ENCODE data around the gene PLXNB2.

The PLXNB2 gene

DNA sequence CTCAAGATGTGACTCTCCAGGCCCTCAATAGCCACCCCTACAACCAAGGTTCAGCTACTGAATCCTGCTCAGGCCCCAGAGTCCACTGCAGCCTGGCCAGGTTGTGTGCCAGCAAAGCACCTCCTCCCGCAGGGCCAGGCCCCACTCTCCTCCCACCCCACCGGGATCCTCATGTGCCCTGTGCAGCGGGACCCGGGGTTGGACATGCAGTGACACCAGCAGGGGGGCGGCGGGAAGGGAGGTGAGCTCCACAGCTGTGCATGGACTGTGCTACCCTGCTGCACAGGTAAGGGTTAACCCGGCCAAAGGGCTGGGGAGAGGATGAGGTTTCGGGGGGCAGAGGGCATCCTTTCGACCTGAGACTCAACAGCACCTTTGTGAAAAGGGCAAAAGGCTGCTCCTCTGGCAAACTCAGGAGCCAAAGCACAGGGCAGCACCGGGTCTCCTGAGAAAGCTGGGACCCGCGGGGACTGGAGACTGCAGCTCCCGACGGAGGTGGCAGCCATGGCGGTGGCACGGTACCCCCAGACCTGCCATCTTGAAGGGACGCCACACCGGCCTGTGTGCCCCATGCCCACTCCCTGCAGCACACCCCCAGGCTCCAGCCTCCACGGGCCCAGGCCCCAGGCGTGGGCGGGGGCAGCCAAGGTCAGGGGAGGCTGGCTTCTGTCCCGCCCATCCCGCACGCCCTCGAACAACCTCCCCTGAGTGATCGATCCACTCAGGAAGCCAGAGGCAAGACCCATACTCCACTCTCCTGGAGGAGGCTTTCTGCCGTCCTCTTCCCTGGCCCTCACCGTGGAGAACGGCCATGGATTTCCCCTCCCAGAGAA is 10.6 kb downstream of the PLXNB2 start:
- no peak for DNase-seq (ENCODE audit: low spot score)

DNA sequence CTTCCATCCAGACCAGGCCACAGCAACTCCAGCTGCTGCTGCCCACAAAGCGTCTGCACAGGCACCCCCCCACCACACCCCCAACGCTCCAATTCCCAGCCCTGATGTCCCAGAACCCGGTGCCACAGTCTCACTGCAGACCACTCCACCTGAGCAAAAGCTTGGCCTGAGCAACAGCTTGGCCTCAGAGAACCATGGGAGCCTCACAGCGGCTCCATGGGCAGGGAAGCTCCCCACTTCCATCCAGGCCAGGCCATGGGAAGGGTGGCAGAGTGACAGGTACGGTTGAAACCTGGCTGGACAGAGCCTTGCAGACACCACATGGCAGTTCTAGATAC is 13.2 kb downstream of the PLXNB2 start:
- no peak for DNase-seq (ENCODE audit: low spot score)

DNA sequence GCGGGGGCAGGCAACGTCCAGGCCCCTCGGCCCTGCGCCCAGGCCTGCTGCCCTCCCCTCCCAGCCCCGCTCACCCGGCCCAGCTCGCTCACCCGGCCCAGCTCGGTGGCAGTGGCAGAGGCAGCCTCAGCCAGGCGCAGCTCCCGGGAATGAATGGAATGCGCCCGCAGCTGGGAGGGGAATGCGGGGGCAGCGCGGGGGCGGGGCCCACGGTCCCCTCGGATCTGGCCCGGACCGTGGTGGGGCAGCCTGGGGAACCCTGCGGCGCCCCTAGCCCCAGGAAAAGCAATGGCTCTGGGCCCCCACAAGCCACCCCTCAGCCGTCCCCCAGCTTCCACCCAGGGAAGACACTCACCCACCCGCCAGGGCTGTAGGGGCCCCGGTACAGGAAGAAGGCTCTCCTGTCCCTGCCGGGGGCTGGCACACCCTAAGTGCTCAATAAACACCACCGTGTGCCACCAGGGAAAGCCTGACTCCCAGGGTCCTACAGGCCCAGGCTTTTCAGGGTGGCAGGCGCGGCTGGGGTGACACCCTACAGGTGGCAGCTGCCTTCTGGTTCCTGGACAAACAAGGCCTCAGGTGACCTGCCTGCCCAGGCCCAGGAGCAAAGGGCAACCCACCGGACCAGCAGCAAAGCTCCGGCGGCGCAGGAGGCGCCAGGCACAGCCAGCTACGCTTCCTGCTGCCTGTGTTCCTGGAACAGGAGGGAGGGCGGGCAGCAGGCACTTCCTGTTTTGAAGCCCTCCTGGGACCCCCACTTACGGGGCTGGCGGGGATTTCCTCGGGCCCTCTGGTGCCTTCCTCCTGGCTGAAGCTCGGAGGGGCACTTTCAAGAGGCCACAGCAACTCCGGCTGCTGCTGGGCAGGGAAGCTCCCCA is 13.8 kb downstream of the PLXNB2 start:
- no peak for DNase-seq (ENCODE audit: low spot score)

DNA sequence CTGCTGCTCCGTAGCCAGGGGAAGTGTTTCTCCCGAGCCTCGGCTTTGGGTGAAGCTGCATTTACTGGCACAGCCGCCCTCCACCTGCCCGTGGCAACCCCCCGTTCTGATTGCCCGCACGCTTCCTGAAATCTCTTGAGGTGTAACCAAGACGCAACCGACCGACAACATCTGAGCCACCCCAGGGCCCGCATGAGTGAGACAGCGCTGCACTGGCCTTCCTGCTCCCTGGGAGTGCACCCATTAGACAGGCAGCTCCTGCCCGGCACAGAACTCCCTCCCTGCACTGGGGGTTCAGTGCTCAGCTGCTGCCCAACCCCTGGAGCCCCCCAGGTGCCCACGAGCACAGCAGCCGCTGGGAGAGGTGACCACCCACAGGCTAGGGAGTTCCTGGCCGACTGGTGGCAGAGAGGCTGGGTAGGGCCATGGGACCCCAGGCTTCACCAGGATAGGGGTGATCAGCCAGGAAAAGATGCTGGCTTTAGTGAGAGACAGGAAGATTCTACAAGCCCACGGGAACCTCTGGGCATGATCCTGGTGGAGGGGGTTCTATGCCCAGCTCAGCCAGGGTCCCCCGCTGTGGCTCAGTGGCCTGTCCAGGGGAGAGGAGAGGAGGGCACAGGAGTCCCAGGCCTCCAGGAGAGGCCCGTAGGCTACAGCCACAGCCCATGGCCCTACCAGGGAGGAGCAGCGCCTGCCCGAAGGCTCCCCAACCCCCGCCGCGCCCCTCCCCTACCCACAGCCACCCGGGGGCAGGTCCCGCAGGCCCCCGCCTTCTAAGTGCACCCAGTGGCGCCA is 14.6 kb downstream of the PLXNB2 start:
- DNase-seq (ENCODE audit: low spot score) = no peak

DNA sequence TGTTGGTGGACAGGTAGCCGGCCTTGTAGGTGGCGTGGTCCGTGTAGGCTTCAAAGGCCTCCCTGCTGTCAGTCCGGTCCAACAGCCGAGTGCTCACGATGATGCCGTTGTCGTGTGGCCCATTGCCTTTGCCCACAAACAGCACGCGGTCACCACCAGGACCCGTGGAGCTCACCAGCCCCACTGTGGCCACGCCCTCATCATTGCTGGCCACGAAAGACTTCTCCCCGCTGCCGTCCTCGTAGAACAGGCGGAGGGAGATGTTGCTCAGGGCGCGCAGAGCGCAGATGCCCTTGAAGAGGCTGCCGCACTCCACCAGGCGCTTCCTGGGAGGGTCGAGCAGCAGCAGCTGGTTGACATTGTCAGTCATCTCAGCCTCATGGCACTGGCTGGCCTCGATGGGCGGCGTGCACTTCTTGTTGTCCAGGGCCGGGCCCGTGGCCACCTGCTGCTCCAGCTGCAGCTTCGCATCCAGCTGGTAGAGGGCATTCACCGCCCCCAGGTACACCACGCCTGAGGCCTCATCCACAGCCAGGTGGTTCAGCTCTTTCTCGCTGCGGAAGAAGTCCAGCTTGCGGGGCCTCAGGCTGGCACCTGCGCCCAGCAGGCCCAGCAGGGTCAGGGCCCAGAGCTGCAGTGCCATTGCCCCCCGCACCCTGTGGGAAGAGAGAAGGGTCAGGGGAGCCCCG is 17.4 kb downstream of the PLXNB2 start:
- no peak for DNase-seq (ENCODE audit: low spot score)

DNA sequence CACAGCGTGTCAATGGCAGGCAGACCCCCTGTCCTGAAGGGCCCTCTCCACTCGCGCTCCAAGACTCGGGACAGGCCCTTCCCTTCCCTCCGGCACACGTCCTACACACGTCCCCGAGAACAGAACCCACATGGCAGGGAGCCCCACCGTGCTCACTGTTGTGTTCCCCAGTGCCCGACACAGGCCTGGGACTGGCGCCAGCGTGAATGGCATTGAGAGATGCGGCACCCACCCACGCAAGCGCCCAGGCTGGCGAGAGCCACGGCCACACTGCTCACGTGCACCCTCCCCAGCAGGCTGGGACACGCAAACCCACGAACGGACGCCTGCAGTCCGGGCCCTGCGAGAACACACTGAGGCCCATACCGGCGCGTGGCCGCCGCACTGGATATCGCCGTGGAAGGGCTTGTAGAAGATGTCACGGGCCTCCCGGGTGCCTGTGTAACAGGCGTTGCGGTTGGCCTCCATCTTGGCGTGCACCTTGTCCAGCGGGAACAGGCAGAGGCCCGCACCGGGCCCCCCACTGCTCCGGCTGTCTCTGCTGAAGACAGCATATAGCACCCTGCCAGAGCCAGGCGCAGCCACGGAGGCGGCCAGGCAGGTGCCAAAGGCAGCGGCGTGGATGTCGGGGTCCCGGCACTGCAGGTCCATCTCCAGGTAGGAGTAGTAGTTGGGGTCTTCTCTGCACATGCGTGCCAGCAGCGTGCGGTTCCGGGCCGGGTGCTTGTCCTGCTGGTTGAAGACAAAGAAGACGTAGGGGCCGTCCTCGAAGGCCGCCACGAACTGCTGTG is 18.1 kb downstream of the PLXNB2 start:
- DNase-seq (ENCODE audit: low spot score) = no peak

DNA sequence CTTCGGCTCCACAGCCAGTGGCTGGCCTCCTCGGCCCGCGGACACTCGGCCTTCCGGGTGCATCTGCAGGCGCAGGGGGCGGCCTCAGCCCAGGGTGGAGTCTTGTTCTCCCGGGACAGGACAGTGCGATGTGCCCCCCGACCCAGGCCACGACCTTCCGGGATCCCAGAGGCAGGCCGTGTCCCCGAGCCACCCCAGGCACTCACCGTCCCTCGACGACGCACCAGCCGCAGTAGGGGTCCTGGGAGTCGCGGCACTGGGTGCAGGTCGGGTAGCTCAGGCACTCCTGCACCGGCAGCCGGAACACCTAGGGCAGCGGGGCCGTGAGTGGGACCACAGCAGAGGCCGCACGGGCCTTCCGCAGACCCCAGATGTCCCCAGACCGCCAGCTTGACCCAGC is 19.7 kb downstream of the PLXNB2 start:
- DNase-seq (ENCODE audit: low spot score) = no peak

DNA sequence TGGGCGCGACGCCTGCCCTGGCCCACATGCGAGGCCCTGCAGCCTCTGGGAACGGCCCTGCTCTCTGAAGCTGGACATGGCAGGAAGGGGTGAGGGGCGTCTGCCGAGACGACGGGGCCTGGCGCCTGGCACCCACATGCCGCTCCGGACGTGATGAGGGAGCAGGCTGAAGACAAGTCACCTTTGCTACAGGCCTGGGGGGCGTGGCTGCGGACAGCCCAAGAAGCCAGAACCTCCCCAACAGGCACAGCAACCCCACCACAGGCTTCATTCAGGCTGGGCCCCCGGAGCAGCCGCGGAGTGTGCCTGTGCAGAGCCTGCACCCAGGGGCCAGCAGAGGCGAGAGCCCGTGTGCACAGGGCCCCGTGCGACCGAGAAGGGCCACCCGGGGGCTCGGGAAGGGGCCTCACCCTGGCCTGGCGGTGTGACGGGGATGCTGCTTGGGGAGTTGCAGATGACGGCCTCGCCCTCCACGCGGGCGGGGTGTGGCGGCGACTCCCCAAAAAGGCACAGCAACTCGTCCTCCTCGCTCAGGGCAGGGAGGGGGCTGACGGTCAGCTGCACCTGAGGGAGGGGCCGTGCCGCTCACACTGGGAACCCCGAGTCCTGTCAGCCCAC is 20.6 kb downstream of the PLXNB2 start:
- DNase-seq (ENCODE audit: low spot score) = no peak

DNA sequence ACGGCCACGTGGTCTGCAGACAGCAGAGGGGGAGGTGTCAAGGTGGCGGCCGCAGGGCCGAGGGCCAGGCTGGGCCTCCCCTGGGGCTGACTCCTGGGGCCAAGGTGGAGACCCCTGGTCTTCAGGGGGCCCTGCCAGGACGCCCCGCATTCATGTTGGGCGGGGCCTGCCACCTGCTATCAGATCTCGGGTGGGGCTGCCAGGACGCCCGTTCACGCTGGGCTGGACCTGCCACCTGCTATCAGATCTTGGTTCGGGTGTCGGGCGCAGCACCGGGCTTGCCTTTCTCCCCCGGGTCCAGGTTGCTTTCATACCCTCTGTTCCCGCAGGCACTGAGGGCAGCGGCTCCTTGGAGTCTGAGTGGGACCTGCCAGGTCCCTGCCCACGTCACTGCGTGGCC is 21.2 kb downstream of the PLXNB2 start:
- DNase-seq (ENCODE audit: low spot score) = no peak

DNA sequence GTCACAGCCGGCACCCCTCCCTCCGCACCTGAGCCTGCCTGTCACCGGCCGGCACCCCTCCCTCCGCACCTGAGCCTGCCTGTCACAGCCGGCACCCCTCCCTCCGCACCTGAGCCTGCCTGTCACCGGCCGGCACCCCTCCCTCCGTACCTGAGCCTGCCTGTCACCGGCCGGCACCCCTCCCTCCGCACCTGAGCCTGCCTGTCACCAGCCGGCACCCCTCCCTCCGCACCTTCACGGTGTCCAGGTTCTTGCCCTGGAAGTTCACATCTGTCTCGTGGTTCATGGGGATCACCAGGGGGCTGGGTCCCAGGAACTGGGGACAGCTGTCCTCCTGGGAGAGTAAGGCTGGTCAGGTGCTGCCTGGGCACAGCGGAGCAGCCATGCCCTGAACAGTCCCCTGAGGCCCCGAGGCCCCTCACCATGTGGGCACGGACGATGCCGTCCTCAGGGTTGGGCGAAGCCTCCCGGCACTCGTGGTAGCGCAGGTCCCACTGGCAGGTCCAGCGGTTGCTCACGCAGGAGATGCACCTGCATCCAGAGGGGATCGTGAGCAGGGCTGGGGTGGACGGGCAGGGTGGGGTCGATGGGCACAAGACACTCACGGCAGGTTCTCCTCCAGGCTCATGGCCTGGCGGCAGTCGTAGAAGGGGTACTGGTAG is 21.7 kb downstream of the PLXNB2 start:
- DNase-seq (ENCODE audit: low spot score) = no peak

DNA sequence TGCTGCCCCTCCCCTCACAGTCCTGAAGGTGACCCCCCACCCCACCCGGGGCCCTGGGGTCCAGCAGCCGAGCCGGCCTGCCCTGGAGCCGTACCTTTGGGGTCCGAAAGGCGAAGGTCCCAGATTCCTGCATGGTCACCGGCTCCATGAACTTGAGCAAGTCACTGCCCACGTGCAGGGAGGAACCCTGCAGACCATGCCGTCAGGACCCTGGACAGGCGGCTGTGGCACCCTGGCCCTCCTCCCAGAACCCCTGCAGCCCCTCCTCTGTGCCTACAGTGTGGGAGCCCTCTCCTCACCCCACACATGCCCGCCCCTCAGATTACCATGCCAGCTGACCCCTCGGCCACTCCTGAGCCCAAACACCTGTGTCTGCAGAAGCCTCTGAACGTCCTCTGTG is 23.0 kb downstream of the PLXNB2 start:
- no peak for DNase-seq (ENCODE audit: low spot score)

DNA sequence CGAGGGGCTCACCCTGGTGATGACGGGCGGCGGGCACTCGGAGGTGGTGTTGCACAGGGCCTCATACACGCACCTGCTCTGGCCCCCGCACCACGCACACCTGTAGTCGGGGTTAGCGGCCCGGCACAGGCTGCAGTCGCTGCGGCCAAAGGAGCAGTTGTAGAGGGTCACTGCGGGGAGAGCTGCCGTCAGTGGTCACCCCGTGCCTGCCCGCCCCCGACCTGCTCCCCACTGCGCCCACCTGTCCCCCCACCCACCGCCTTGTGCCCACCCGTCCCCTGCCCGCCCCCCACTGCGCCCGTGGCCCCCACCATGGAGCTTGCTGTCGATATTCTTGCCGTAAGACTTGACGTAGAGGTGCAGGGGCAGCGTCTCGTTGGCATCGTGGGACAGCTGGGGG is 23.6 kb downstream of the PLXNB2 start:
- DNase-seq (ENCODE audit: low spot score) = no peak

GRCh38 chr22:50282361-50283155 is 24.9 kb downstream of the PLXNB2 start:
- no peak for DNase-seq (ENCODE audit: low spot score)

DNA sequence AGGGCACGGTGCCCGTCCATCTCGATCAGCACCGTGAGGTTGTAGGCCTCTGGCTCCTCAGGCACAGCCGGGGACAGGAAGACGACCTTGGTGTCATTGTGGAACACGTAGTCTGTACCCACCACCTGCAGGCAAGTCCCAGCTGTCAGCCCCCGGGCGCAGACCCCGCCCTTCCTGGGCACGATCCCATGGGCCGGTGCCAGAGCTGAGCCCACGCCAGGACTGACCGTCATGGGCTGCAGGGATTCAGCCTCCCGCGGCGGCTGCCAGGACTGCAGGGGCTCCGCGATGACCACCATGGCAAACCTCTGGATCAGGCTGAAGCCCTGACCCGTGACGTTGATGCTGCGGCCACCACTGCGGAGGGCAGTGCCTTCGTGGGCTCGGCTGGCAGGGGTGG is 25.5 kb downstream of the PLXNB2 start:
- DNase-seq (ENCODE audit: low spot score) = no peak

DNA sequence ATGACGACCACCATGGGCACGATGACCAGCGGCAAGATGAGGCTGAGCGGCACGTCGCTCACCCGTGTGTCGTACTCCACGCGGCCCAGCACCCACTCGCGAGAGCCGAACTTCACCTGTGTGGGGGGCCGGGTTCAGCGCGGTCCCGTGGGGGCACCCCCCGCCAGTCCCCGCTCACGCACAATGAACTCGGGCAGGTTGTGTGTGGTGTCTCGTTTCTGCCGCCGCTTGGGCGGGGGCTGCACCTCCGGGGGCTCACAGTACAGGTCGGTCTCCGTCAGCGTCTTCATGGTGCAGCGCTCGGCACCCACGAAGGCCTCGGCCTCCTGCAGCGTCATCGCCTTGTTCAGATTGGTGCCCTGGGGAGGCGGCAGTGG is 26.1 kb downstream of the PLXNB2 start:
- DNase-seq (ENCODE audit: low spot score) = no peak

GRCh38 chr22:50280708-50281383 is 26.6 kb downstream of the PLXNB2 start:
- DNase-seq (ENCODE audit: low spot score) = no peak

- DNase-seq (ENCODE audit: low spot score) = no peak
Measured at GRCh38 chr22:50280022-50280707, 27.3 kb downstream of the PLXNB2 start.

- no peak for DNase-seq (ENCODE audit: low spot score)
Measured at GRCh38 chr22:50278956-50279619, 28.4 kb downstream of the PLXNB2 start.

All from hematopoietic multipotent progenitor cell treated with erythropoietin and hydrocortisone succinate and interleukin-3 and kit ligand, for 15 days (in vitro differentiated cells).